HepG2 (cell line): ENCODE results near the gene SLC35B2. TPM values are rescaled to one million over a fixed set of nuclear protein-coding genes. Genes with fewer than 3 reads are reported as not detected.

Source experiments
- DNMT1 ChIP-seq: sonication (generic); formaldehyde crosslinking; IDR thresholded peaks from 2 replicates; pipeline ENCODE4 v1.5.1; 2020; ENCODE audit warnings: mild to moderate bottlenecking, missing genetic modification reagents
- E2F1 ChIP-seq: sonication (generic); formaldehyde crosslinking; IDR thresholded peaks from 2 replicates; pipeline ENCODE4 v1.5.0; 2020; ENCODE audit warnings: missing genetic modification reagents
- ETV5 ChIP-seq: IDR thresholded peaks from 2 replicates; pipeline ENCODE4 v1.6.1; 2018; ENCODE audit warnings: missing biosample characterization, missing genetic modification reagents, inconsistent platforms, borderline replicate concordance
- GATAD2A ChIP-seq: IDR thresholded peaks from 2 replicates; pipeline ENCODE4 v1.6.1; 2016
- HIC2 ChIP-seq: sonication (generic); formaldehyde crosslinking; IDR thresholded peaks from 2 replicates; pipeline ENCODE4 v1.9.0; 2022; ENCODE audit warnings: low read depth, missing genetic modification reagents
- HOXA9 ChIP-seq: sonication (generic); formaldehyde crosslinking; IDR thresholded peaks from 2 replicates; pipeline ENCODE4 v1.8.1; 2022; ENCODE audit warnings: missing genetic modification reagents, mild to moderate bottlenecking, moderate library complexity, borderline replicate concordance
- JUNB ChIP-seq: sonication (generic); formaldehyde crosslinking; IDR thresholded peaks from 2 replicates; pipeline ENCODE4 v1.8.0; 2022; ENCODE audit warnings: missing genetic modification reagents, mild to moderate bottlenecking, borderline replicate concordance
- KDM4B ChIP-seq: sonication (generic); formaldehyde crosslinking; IDR thresholded peaks from 2 replicates; pipeline ENCODE4 v1.4.0; 2020; ENCODE audit warnings: missing genetic modification reagents
- SMARCE1 ChIP-seq: fragments of 450-650 bp; IDR thresholded peaks from 2 replicates; pipeline ENCODE4 v1.6.1; 2017; ENCODE audit warnings: borderline replicate concordance
- TCF7 ChIP-seq: sonication (generic); IDR thresholded peaks from 2 replicates; pipeline ENCODE4 v1.6.1; 2016; ENCODE audit warnings: antibody characterized with exemption, low read depth
- WIZ ChIP-seq: sonication (generic); formaldehyde crosslinking; IDR thresholded peaks from 2 replicates; pipeline ENCODE4 v1.5.1; 2020; ENCODE audit warnings: mild to moderate bottlenecking, missing genetic modification reagents
- ZNF20 ChIP-seq: sonication (generic); formaldehyde crosslinking; IDR thresholded peaks from 2 replicates; pipeline ENCODE4 v1.4.0; 2020; ENCODE audit warnings: mild to moderate bottlenecking, moderate library complexity, missing genetic modification reagents
- ZNF496 ChIP-seq: sonication (generic); formaldehyde crosslinking; IDR thresholded peaks from 2 replicates; pipeline ENCODE4 v1.8.1; 2023; ENCODE audit warnings: mild to moderate bottlenecking, moderate library complexity, missing genetic modification reagents; ENCODE audit not compliant: insufficient replicate concordance
- ZNF569 ChIP-seq: sonication (generic); formaldehyde crosslinking; IDR thresholded peaks from 2 replicates; pipeline ENCODE4 v1.5.0; 2020; ENCODE audit warnings: mild to moderate bottlenecking, missing genetic modification reagents, moderate library complexity, borderline replicate concordance
- ZNF574 ChIP-seq: sonication (generic); formaldehyde crosslinking; IDR thresholded peaks from 2 replicates; pipeline ENCODE4 v1.4.0; 2020; ENCODE audit warnings: missing genetic modification reagents
- ZNF703 ChIP-seq: sonication (generic); formaldehyde crosslinking; IDR thresholded peaks from 2 replicates; pipeline ENCODE4 v1.5.1; 2020; ENCODE audit warnings: missing genetic modification reagents, mild to moderate bottlenecking, moderate library complexity, borderline replicate concordance
- ZNF737 ChIP-seq: sonication (generic); formaldehyde crosslinking; IDR thresholded peaks from 2 replicates; pipeline ENCODE4 v1.5.0; 2020; ENCODE audit warnings: missing genetic modification reagents, mild to moderate bottlenecking, borderline replicate concordance
- ZNF891 ChIP-seq: sonication (generic); formaldehyde crosslinking; IDR thresholded peaks from 2 replicates; pipeline ENCODE4 v1.5.0; 2020; ENCODE audit warnings: mild to moderate bottlenecking, missing genetic modification reagents
- polyA plus RNA-seq, 8 experiments: library from polyadenylated mRNA; depleted of rRNA in 3 of 8; stranded (reverse) in 7 of 8; unstranded in 1 of 8; fragments of >200 nt; fragmentation: Illumina TruSeq in 4 of 8; extraction: Trizol in 4 of 8; gene quantifications; 2 replicates each; pipeline versions ENCODE4 v1.2.1 to v1.2.3, GENCODE V29; 2011 to 2016; ENCODE audit warnings: low read depth in 4 of 8, missing spikeins in 1 of 8, mixed read lengths in 1 of 8; ENCODE audit not compliant: insufficient read depth in 1 of 8
- total RNA-seq, 5 experiments: library from RNA; depleted of rRNA; stranded (reverse); fragments of >200 nt; fragmentation: Illumina TruSeq; extraction: Trizol; gene quantifications; 2 replicates each; pipeline ENCODE4 v1.2.3, GENCODE V29; 2016; ENCODE audit warnings: low read depth in 1 of 5

Gene SLC35B2
- total and polyA plus RNA-seq, 2 of the 13 experiments (the other 11 are each of a cell fraction or from before 2014, with no cell fraction given): 61.1 to 148 TPM

- TF ChIP-seq HIC2 (CRISPR knock-in tag) (peak; percentile 63; the same call in 1 of the 2 replicates), KDM4B (CRISPR knock-in tag) (peak; percentile 20; the same call in 1 of the 2 replicates), SMARCE1 (no peak), JUNB (CRISPR knock-in tag) (no peak), ZNF574 (peak; percentile 38; the same call in 1 of the 2 replicates), ZNF20 (CRISPR knock-in tag) (no peak; the same call in 1 of the 2 replicates), DNMT1 (no peak), TCF7 (no peak), GATAD2A (CRISPR knock-in tag) (no peak), E2F1 (CRISPR knock-in tag) (0 out of 2 replicates have a peak, but pooled peaks have one; percentile 26), ZNF737 (CRISPR knock-in tag) (no peak; the same call in 1 of the 2 replicates), ZNF569 (CRISPR knock-in tag) (no peak), ZNF703 (CRISPR knock-in tag) (0 out of 2 replicates have a peak, but pooled peaks have one; percentile 58), ZNF496 (CRISPR knock-in tag) (no peak), ETV5 (CRISPR knock-in tag) (peak; percentile 61), HOXA9 (CRISPR knock-in tag) (no peak), WIZ (CRISPR knock-in tag) (no peak), ZNF891 (peak; percentile 70; the same call in 1 of the 2 replicates)
These were observed 9.7 kb downstream of the SLC35B2 start (continued) for GRCh38 chr6:44247338-44248302.
